Activated CD8-positive, alpha-beta memory T cell treated with anti-CD3 and anti-CD28 coated beads for 36 hours (primary cell): ENCODE results near the gene NEUROG1. TPM values are rescaled to one million over a fixed set of nuclear protein-coding genes. Genes with fewer than 3 reads are reported as not detected.

Source experiments
- CTCF ChIA-PET: fragments of 350-600 bp; sonication (Branson Sonifier 250); formaldehyde crosslinking; loops from one replicate; lab custom pipeline; 2021; ENCODE audit warnings: antibody characterized with exemption; lab: Charles Lee
- POLR2A ChIA-PET: fragments of 350-600 bp; sonication (Branson Sonifier 250); formaldehyde crosslinking; loops from one replicate; lab custom pipeline; 2021; ENCODE audit warnings: antibody characterized with exemption; lab: Charles Lee
- total RNA-seq, 2 experiments: library from RNA; stranded (reverse); gene quantifications; one replicate each; pipeline ENCODE4 v1.2.3, GENCODE V29; 2021

NEUROG1 gene
- total RNA-seq, 2 experiments from 2014 or later, result not detected

DNA sequence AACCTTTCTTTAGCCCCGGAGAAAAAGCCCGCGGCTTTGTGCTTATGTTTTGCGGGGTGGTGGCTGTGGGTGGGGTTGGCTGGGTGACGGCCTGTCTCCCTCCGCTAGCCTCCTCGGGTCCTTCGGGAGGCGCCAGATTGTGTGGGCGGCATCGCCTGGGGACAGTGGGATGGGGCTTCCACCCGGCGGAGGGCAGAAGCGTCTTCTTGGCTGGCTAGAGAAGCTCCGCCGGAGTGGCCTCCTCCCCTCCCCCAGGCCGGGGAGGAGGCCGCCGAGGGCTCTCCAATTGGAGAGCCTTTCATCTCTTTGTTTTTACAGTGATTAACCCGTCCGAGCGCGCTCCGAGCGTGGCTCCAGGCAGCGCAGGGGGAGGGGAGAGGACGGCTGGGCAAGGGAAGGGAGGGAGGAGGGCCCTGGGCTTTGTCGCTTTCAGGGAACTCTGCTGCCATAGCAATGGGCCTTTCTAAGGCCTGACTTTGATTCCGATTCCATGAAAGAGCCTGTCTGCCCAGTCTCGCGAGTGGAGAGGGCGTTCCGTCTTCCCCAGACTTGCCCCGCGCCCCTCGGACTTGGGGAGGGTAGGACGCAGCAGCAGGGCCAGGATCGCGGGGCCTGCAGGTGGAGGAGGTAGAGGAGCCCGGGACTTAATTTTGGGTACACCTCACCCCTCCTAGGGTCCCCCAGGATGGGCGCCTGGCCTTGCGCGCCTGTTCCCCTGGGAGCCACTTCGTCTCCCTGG lies 46.9 kb downstream of the NEUROG1 start:
- POLR2A ChIA-PET, result no interaction called here
- CTCF ChIA-PET, result interaction anchor here (1.0 kb wide), 1 partner anchor 15 kb away, joined by 3 read pairs; no protein-coding TSS in a partner anchor

DNA sequence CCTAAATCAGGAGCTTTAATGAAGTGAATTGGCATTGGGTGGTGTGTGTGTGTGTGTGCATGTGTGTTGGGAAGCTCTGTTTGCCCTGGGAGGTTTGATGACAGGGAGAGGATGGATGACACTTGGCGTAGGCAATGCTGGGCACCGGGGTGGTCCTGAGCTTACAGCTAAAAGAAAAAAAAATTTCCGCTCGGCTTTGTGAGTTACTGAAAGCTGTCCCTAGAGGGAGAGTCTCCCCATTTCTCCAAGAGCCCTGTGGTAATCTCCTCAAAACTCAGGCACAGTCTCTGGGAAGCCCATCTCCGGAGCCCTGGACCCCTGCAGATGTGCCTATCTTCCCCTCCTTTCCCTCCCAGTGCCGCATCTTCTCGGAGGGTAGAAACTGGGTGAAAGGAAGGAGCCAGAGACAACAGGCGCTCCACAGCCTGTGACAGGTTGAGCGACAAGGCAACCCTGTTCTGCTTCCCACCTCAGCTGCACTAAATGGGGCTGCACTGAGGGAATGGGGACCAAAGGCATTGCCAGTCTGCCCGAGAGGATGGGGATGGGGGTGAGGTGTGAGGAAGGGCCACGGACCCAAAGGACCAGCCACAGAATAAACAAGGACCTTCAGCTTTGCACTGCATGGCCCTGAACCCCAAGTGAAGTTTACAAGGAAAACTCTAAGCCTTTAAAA lies 47.8 kb downstream of the NEUROG1 start:
- CTCF ChIA-PET, result interaction anchor here (1.0 to 1.5 kb wide), 3 partner anchors 16 to 71 kb away, joined by 3 to 4 read pairs (median 3); no protein-coding TSS in a partner anchor
- POLR2A ChIA-PET, result no interaction called here

DNA sequence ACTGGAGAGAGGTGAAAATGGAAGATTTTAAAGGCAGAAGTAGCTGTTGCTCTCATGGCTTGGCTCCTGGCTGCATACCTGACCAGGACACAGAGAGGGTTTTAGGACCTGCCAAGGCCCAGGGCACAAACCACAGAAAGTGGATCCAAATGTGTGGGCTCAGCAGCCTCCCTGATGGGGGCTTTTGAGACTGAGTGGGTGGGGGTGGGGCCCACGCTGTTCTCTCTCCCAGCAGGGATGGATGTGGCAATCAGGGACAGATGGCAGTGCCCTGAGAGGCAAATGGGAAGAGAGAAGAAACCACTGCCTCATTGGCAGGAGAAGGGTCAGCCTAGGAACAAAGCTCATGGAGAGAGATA lies 48.7 kb downstream of the NEUROG1 start:
- CTCF ChIA-PET, result interaction anchor here (1.3 to 1.5 kb wide), 2 partner anchors 21 to 72 kb away, joined by 3 to 4 read pairs; no protein-coding TSS in a partner anchor
- POLR2A ChIA-PET, result no interaction called here

DNA sequence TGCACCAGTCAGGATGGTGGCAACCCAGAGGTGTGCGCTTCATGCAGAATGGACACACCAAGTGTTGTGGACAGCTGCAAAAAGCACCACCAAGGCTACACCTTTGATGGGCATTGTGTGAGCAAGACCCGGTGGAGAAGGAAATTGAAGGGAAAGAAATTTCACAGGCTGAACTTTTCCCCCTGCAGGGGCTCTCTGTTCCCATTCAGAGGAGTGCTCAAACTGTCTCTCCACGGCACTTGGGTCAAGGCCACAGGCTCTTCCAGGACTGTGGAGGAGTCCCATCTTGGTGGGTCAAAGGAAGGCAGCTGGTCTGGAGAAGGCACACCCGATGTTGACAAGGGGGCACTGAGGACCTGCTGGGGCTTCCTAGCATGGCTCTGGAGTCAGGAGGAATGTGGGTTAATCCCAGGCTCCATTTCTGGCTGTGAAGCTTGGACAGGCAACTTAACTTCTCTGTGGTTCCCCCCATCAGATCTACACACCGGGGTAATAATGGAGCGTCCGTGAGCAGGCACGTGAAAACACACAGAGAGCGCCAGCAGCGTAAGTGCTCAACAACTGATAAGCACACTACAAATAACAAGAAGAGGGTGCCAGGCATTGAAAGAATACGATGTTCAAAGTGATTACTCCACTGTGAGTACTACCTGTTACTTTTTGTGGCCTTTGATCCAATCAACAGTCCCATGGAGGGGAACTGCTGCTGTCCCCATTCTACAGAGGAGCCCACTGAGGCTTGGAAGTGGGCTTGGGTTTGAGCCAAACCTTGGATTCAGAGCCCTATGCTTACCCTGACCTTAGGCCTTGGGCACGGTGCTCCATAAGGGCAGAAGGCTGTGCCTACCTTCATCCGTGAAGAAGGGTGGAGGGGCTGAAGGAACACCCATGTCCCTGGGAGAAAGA lies 49.4 kb downstream of the NEUROG1 start:
- POLR2A ChIA-PET, result no interaction called here
- CTCF ChIA-PET, result no interaction called here

DNA sequence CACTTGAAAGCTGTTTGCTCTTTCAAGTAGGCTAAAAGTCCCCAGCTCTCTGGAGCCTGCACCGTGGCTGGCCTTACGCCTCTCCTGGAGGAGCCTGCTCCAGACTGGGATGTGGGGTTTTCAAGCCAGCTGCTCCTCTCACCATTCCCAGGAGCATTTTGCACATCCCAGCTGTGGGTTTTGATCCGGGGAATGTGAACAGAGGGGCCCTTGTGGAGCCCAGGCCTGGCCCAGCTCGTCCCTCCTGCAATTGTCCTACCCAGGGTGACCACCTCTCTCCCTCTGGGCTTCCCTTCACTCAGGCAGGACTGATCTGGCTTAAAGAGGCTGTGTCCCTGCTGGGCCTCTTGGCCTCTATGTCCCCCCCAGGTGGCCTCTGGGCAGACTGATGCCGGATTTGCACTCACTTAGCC lies 51.1 kb downstream of the NEUROG1 start:
- ChIA-PET CTCF (no interaction called here), POLR2A (no interaction called here)

Other genes starting within 250 kb of the NEUROG1 start
- 100 to 1,000 TPM; 198 to 201 TPM for gene MACROH2A1, start 136.7 kb downstream of the NEUROG1 start, total RNA-seq
- gene DCANP1, start 88.6 kb downstream of the NEUROG1 start, total RNA-seq, result not detected
- not detected for gene TIFAB, start 83.6 kb downstream of the NEUROG1 start, total RNA-seq
- not detected for gene CXCL14, start 43.0 kb upstream of the NEUROG1 start, total RNA-seq